Hematopoietic multipotent progenitor cell treated with erythropoietin and hydrocortisone succinate and interleukin-3 and kit ligand, for 6 days (in vitro differentiated cells): Measurements from ENCODE around the gene FAM181A.

Experiments used
- DNase-seq: peaks from one replicate; pipeline ENCODE4 v3.0.0-alpha.2; 2015

The FAM181A gene

GRCh38 chr14:93952829-93953228, 25.7 kb downstream of the FAM181A start:
- no peak for DNase-seq

GRCh38 chr14:93953263-93953662, 26.1 kb downstream of the FAM181A start:
- DNase-seq, result no peak

- DNase-seq, result no peak
Observed at GRCh38 chr14:93953739-93954515, 26.8 kb downstream of the FAM181A start.

GRCh38 chr14:93954516-93954830, 27.3 kb downstream of the FAM181A start:
- no peak for DNase-seq

- peak; percentile 75 for DNase-seq
Observed at GRCh38 chr14:93954900-93955849, 28.0 kb downstream of the FAM181A start.

- DNase-seq, result no peak
Observed at GRCh38 chr14:93955850-93956481, 28.8 kb downstream of the FAM181A start.

GRCh38 chr14:93956514-93957332, 29.6 kb downstream of the FAM181A start:
- DNase-seq, result no peak

GRCh38 chr14:93957333-93957710, 30.2 kb downstream of the FAM181A start:
- DNase-seq, result no peak

- DNase-seq, result no peak
Observed at GRCh38 chr14:93957751-93958566, 30.8 kb downstream of the FAM181A start.

- DNase-seq, result no peak
Observed at GRCh38 chr14:93958567-93959238, 31.6 kb downstream of the FAM181A start.

- DNase-seq, result peak; percentile 28
Observed at GRCh38 chr14:93959239-93960107, 32.3 kb downstream of the FAM181A start.

- no peak for DNase-seq
Observed at GRCh38 chr14:93960108-93960475, 32.9 kb downstream of the FAM181A start.

- DNase-seq, result no peak
Observed at GRCh38 chr14:93960774-93961438, 33.8 kb downstream of the FAM181A start.

GRCh38 chr14:93961620-93962019, 34.5 kb downstream of the FAM181A start:
- no peak for DNase-seq

- DNase-seq, result peak; percentile 55
Observed at GRCh38 chr14:93962701-93963601, 35.8 kb downstream of the FAM181A start.

- DNase-seq, result no peak
Observed at GRCh38 chr14:93963692-93964091, 36.5 kb downstream of the FAM181A start.

- no peak for DNase-seq
Observed at GRCh38 chr14:93964281-93964680, 37.1 kb downstream of the FAM181A start.

GRCh38 chr14:93964820-93965286, 37.7 kb downstream of the FAM181A start:
- no peak for DNase-seq
